K562 (cell line): Measurements from ENCODE around the gene NLRP10. TPM values are rescaled to one million over a fixed set of nuclear protein-coding genes. Genes with fewer than 3 reads are reported as not detected.
A peak's percentile ranks its signal among the peaks of the same experiment; 100 is the strongest.

Source experiments
- ATF4 ChIP-seq: fragments of 450-650 bp; formaldehyde crosslinking; IDR thresholded peaks from 2 replicates; pipeline ENCODE4 v1.4.0; 2022; ENCODE audit warnings: mild to moderate bottlenecking, moderate library complexity
- CREB3L1 ChIP-seq: fragments of 450-650 bp; IDR thresholded peaks from 2 replicates; pipeline ENCODE4 v1.6.1; 2014; ENCODE audit warnings: low read depth, mild to moderate bottlenecking, moderate library complexity, borderline replicate concordance
- FOXA3 ChIP-seq, 2 experiments: fragments of 450-650 bp in 1 of 2; sonication (generic) in 1 of 2; formaldehyde crosslinking; IDR thresholded peaks in 1 of 2; conservative IDR thresholded peaks in 1 of 2; 2 replicates each; pipeline versions ENCODE4 v1.4.0 to v1.8.0; 2020 to 2022; ENCODE audit warnings: mild to moderate bottlenecking in 2 of 2, missing genetic modification reagents in 1 of 2
- HDGF ChIP-seq: fragments of 450-650 bp; IDR thresholded peaks from 2 replicates; pipeline ENCODE4 v1.6.1; 2016
- PHF21A ChIP-seq: fragments of 450-650 bp; IDR thresholded peaks from 2 replicates; pipeline ENCODE4 v1.6.1; 2017; ENCODE audit warnings: low read depth, borderline replicate concordance
- RBFOX2 ChIP-seq: fragments of 200-400 bp; formaldehyde crosslinking; IDR thresholded peaks from 2 replicates; pipeline ENCODE4 v1.6.1; 2017; ENCODE audit warnings: low read depth, mild to moderate bottlenecking, low read length, moderate library complexity
- TCFL5 ChIP-seq: fragments of 250-450 bp; sonication (Bioruptor Pico); conservative IDR thresholded peaks from 2 replicates; pipeline ENCODE4 v1.6.1; 2021; ENCODE audit warnings: mild to moderate bottlenecking, moderate library complexity, matching md5 sums
- TRIM28 ChIP-seq: fragments of 450-650 bp; IDR thresholded peaks from 2 replicates; pipeline ENCODE4 v1.6.1; 2017
- TSC22D4 ChIP-seq: fragments of 450-650 bp; IDR thresholded peaks from 2 replicates; pipeline ENCODE4 v1.6.1; 2016; ENCODE audit warnings: missing genetic modification characterization, missing biosample characterization, control low read depth
- ZNF318 ChIP-seq, 2 experiments: fragments of 450-650 bp; IDR thresholded peaks; 2 replicates each; pipeline ENCODE4 v1.6.1; 2016; ENCODE audit warnings: mild to moderate bottlenecking in 2 of 2, borderline replicate concordance in 1 of 2, low read depth in 1 of 2, moderate library complexity in 1 of 2
- polyA plus RNA-seq, 8 experiments: library from polyadenylated mRNA; depleted of rRNA in 4 of 8; stranded (reverse) in 5 of 8; unstranded in 3 of 8; fragments of >200 nt; fragmentation: Nextera tagmentation in 2 of 8; fragmentation: Illumina TruSeq in 1 of 8; extraction: Ambion mirVana in 2 of 8; extraction: Trizol in 1 of 8; gene quantifications; 2 replicates each; pipeline versions ENCODE4 v1.2.1 to v1.2.3, GENCODE V29; 2011 to 2014; ENCODE audit warnings: inconsistent platforms in 1 of 8, missing spikeins in 1 of 8
- total RNA-seq, 7 experiments: library from RNA; depleted of rRNA in 6 of 7; stranded (reverse); fragments of >200 nt in 6 of 7; fragmentation: Illumina TruSeq in 2 of 7; extraction: Trizol in 2 of 7; gene quantifications; 2 replicates each; pipeline versions ENCODE4 v1.2.1 to v1.2.3, GENCODE V29; 2011 to 2021; ENCODE audit warnings: low replicate concordance in 1 of 7
- TF ChIP-seq, protein P1 (sequence below), 3 experiments: IDR thresholded peaks in 2 of 3; conservative IDR thresholded peaks in 1 of 3; 2 replicates each; pipeline ENCODE4 v1.5.1; 2011 to 2012; ENCODE audit warnings: low read length in 3 of 3, mild to moderate bottlenecking in 3 of 3, control low read depth in 2 of 3, improper control_type of control experiment in 1 of 3, inconsistent platforms in 1 of 3, low read depth in 1 of 3, mixed read lengths in 1 of 3, moderate library complexity in 1 of 3; ENCODE audit not compliant: insufficient read depth in 2 of 3
- TF ChIP-seq, protein P2 (sequence below): sonication (generic); formaldehyde crosslinking; IDR thresholded peaks from 2 replicates; pipeline ENCODE4 v1.8.0; 2022; ENCODE audit warnings: missing genetic modification reagents, mild to moderate bottlenecking, moderate library complexity, borderline replicate concordance

NLRP10 gene
- total and polyA plus RNA-seq, 9 of the 15 experiments (the other 6 are each of a cell fraction or from before 2014, with no cell fraction given) = 0.04 to 0.14 (median 0.09) TPM; not detected in 6

- TF ChIP-seq ZNF318 (IDR thresholded peaks at IDR 0.05; ENCODE audit: borderline replicate concordance in 1 of 2, low read depth in 1 of 2) = no peak
- TF ChIP-seq TSC22D4 (tag) = no peak
- TF ChIP-seq, protein P1, sequence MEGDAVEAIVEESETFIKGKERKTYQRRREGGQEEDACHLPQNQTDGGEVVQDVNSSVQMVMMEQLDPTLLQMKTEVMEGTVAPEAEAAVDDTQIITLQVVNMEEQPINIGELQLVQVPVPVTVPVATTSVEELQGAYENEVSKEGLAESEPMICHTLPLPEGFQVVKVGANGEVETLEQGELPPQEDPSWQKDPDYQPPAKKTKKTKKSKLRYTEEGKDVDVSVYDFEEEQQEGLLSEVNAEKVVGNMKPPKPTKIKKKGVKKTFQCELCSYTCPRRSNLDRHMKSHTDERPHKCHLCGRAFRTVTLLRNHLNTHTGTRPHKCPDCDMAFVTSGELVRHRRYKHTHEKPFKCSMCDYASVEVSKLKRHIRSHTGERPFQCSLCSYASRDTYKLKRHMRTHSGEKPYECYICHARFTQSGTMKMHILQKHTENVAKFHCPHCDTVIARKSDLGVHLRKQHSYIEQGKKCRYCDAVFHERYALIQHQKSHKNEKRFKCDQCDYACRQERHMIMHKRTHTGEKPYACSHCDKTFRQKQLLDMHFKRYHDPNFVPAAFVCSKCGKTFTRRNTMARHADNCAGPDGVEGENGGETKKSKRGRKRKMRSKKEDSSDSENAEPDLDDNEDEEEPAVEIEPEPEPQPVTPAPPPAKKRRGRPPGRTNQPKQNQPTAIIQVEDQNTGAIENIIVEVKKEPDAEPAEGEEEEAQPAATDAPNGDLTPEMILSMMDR (IDR thresholded peaks at IDR 0.05 in 2 of 3, conservative IDR thresholded peaks at IDR 0.05 in 1 of 3; ENCODE audit: insufficient read depth in 2 of 3, low read depth in 1 of 3, low read length in 3 of 3) = peak; percentile 76 to 87 (median 87)
- TF ChIP-seq RBFOX2 = peak; percentile 86
- TF ChIP-seq PHF21A = peak; percentile 90
- TF ChIP-seq HDGF = 0 out of 2 replicates have a peak, but pooled peaks have one; percentile 25
- TF ChIP-seq, protein P2, sequence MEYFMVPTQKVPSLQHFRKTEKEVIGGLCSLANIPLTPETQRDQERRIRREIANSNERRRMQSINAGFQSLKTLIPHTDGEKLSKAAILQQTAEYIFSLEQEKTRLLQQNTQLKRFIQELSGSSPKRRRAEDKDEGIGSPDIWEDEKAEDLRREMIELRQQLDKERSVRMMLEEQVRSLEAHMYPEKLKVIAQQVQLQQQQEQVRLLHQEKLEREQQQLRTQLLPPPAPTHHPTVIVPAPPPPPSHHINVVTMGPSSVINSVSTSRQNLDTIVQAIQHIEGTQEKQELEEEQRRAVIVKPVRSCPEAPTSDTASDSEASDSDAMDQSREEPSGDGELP (CRISPR knock-in tag) = peak; percentile 54; the same call in 1 of the 2 replicates
- TF ChIP-seq CREB3L1 = peak; percentile 56; the same call in 1 of the 2 replicates
- TF ChIP-seq ATF4 = peak; percentile 52; the same call in 1 of the 2 replicates
- peak; percentile 77; the same call in 1 of the 2 replicates for TF ChIP-seq TRIM28
- TF ChIP-seq FOXA3 (CRISPR knock-in tag; conservative IDR thresholded peaks at IDR 0.05 in 1 of 2, IDR thresholded peaks at IDR 0.05 in 1 of 2) = 0 out of 4 replicates have a peak, but pooled peaks of 1 of the 2 experiments have one; percentile 15
- no peak for TF ChIP-seq TCFL5 (CRISPR knock-in tag)
Measured at GRCh38 chr11:7986768-7987559, 21.7 kb upstream of the NLRP10 start, which contains the start of gene EIF3F (continued).
